ENCODE results near the gene RBM17. TPM values are rescaled to one million over a fixed set of nuclear protein-coding genes. Genes with fewer than 3 reads are reported as not detected.

The RBM17 gene
- total RNA-seq, 1 donor from 2014 or later = 112 TPM

DNA sequence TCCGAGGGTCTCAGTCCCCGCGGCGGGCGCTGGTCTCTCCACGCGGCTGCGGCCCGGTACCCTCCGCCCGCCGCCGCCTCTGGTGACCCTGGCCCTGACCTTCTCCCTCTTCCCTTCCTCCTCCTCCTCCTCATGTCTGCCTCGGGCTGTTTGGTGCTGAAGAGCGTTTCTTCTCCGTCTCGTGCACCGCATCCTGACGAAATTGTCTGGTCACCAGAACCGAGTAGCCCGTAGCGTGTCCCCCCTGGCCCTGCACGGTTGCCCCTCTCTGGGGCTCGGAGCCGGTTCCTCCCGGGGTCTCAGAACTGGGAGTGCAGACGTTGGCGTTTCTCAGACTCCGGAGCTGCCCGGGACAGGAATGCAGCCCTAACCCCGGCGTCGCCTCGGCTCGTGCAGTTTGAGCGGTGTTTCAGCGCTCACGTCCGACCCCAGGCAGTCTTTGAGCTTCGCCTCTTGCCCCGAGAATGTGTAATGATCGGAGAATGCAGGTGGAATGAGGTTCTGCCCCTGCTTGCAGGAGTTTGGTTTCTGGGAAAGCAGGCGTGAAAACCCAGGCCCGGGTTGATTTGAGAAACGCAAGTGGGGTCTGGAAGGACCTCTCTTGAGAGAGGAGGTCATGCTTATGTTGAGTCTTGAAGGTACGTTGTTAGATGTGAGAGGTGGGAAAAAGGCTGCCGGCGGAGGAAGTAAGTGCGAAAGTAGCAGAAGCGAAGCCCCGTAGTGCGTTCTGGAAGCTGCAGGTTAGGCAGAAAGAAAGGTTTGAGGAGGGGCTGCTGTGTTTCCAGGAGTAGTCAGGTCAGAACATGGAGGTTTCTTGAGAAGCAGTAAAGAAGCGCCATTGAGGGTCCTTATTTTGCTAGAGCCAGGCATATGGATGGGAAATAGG, 743 bp downstream of the RBM17 start:
- Mint-ChIP-seq H3K27ac (peak overlapping the region; percentile 97), H3K4me1 (peaks cover 46% of the 10 kb centered on the region), H3K4me3 (peak overlapping the region; percentile 82), H3K27me3 (ENCODE audit: low read depth) (peaks cover 2% of the 10 kb centered on the region), H3K9me3 (no peaks in the 10 kb centered on the region), H3K36me3 (no peaks in the 10 kb centered on the region)
- peak in 1 of 2 experiments; percentile 55 for DNase-seq (ENCODE audit: low spot score in 2 of 2, unreplicated experiment in 2 of 2)
- TF ChIP-seq, protein P1, sequence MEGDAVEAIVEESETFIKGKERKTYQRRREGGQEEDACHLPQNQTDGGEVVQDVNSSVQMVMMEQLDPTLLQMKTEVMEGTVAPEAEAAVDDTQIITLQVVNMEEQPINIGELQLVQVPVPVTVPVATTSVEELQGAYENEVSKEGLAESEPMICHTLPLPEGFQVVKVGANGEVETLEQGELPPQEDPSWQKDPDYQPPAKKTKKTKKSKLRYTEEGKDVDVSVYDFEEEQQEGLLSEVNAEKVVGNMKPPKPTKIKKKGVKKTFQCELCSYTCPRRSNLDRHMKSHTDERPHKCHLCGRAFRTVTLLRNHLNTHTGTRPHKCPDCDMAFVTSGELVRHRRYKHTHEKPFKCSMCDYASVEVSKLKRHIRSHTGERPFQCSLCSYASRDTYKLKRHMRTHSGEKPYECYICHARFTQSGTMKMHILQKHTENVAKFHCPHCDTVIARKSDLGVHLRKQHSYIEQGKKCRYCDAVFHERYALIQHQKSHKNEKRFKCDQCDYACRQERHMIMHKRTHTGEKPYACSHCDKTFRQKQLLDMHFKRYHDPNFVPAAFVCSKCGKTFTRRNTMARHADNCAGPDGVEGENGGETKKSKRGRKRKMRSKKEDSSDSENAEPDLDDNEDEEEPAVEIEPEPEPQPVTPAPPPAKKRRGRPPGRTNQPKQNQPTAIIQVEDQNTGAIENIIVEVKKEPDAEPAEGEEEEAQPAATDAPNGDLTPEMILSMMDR (IDR thresholded peaks at IDR 0.05; ENCODE audit: unreplicated experiment) = no peak

DNA sequence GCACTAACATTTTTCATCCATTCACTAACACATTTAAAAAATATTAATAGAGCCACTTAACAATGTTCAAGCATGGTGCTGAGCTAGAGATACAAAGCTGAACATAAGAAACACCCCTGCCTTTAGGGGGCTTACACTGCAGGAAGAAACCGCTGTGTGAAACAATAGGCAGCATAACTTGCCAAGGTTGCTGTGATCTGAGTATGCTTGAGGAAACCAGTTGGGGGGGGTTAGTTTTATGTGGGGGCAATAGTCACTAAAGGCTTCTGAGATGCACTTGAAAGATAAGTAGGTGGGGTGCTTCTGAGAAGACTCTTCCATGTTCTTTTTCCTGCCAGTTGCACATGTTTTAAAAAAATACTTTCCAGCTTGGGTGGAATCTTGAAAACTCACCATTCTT, 2.8 kb downstream of the RBM17 start:
- no peaks in the 10 kb centered on the region for H3K9me3 Mint-ChIP-seq
- no peak overlapping the region for H3K4me3 Mint-ChIP-seq
- TF ChIP-seq, protein P1 (IDR thresholded peaks at IDR 0.05; ENCODE audit: unreplicated experiment) = no peak
- no peaks in the 10 kb centered on the region for H3K27me3 Mint-ChIP-seq (ENCODE audit: low read depth)
- H3K27ac Mint-ChIP-seq = no peak overlapping the region
- peaks cover 41% of the 10 kb centered on the region for H3K4me1 Mint-ChIP-seq
- H3K36me3 Mint-ChIP-seq = no peaks in the 10 kb centered on the region
- no peak for DNase-seq (ENCODE audit: low spot score in 2 of 2, unreplicated experiment in 2 of 2)

DNA sequence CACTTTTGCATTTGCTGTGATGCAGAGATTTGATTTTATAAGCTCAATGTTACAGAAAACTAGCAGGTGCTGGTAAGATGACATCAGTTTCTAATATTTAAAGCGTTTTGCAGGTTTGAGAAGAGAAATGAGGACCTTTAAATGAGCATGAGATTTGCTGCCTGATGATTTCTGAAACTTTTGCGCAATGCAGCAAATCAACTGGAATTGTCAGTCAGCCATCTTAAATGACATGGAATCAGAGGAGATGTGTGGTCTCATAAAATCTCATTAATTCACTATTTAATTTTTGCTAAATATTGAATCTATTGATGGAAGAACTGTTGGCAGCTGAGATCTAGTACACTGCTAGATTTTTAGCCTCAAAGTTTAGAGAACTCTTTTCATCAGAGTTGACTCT, 3.9 kb downstream of the RBM17 start:
- Mint-ChIP-seq H3K36me3 (peaks cover 7% of the 10 kb centered on the region), H3K4me3 (no peak overlapping the region), H3K4me1 (peaks cover 37% of the 10 kb centered on the region), H3K27ac (no peak overlapping the region), H3K27me3 (ENCODE audit: low read depth) (no peaks in the 10 kb centered on the region), H3K9me3 (no peaks in the 10 kb centered on the region)
- DNase-seq (ENCODE audit: low spot score in 2 of 2, unreplicated experiment in 2 of 2) = no peak
- TF ChIP-seq, protein P1 (IDR thresholded peaks at IDR 0.05; ENCODE audit: unreplicated experiment) = no peak

DNA sequence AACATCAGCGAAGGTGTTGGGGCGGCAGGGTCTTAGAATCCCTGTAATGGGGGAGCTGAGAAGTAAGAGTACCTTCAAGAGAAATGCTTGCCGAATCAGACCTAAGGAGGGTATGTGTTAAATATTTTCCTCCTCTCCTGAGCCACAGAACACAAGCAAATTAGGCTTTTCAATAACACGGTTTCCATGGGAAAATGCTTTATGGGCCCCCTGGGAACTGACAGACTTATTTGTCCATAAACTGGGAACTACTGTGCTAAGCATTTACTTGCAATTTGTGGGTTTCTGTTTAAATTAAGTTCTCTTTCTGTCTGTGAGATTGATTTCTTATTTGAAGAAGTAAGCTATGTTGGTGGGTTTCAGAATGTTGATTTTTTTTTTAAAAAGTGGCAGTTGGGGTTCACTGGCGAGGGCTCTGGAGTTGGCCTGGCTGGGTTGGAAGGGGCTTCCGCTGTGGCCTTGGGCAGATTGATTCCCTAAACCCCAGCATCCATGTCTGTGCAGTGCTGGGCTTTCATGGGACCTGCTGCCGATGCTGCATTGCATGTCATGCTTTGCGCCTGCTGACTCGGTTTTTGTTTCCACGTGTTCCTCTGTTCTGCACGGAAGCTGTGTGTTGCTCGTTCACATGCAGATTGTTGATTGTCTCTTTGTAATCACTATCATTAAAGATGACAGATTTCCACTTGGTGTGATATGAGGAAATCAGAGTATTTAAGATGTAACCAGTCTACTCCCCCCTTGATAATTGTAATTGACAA, 7.2 kb downstream of the RBM17 start:
- no peaks in the 10 kb centered on the region for H3K27me3 Mint-ChIP-seq (ENCODE audit: low read depth)
- TF ChIP-seq, protein P1 (IDR thresholded peaks at IDR 0.05; ENCODE audit: unreplicated experiment) = no peak
- no peak overlapping the region for H3K4me3 Mint-ChIP-seq
- H3K36me3 Mint-ChIP-seq = peaks cover 16% of the 10 kb centered on the region
- DNase-seq (ENCODE audit: low spot score in 2 of 2, unreplicated experiment in 2 of 2) = no peak
- H3K4me1 Mint-ChIP-seq = peaks cover 15% of the 10 kb centered on the region
- no peaks in the 10 kb centered on the region for H3K9me3 Mint-ChIP-seq
- no peak overlapping the region for H3K27ac Mint-ChIP-seq

DNA sequence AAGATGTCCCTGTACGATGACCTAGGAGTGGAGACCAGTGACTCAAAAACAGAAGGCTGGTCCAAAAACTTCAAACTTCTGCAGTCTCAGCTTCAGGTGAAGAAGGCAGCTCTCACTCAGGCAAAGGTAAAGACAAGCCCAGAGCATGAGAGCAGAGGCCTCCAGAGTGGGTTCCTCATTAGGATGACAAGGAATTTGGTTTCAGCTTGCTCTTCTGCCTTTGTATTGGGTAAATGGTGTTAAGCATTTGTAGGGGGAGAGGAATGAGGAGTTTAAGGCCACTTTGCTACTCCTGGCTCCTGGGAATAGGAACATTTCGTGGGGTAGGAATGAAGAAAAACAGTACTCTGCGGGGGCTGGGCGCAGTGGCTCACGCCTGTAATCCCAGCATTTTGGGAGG, 8.2 kb downstream of the RBM17 start:
- no peak for DNase-seq (ENCODE audit: low spot score in 2 of 2, unreplicated experiment in 2 of 2)
- Mint-ChIP-seq H3K4me3 (no peak overlapping the region), H3K27ac (no peak overlapping the region), H3K27me3 (ENCODE audit: low read depth) (no peaks in the 10 kb centered on the region), H3K9me3 (no peaks in the 10 kb centered on the region), H3K36me3 (peaks cover 18% of the 10 kb centered on the region), H3K4me1 (peaks cover 7% of the 10 kb centered on the region)
- TF ChIP-seq, protein P1 (IDR thresholded peaks at IDR 0.05; ENCODE audit: unreplicated experiment) = no peak

All from mesothelial cell of epicardium (in vitro differentiated cells).